Measurements from ENCODE around the gene STK10.

GRCh38 chr5:172144931-172145869 is 42.8 kb downstream of the STK10 start:
- TF ChIP-seq CTCF (IDR thresholded peaks at IDR 0.05; ENCODE audit: low read depth, low read length, missing input control): no peak
- no peak for TF ChIP-seq HNF4A (conservative IDR thresholded peaks at IDR 0.05)
- TF ChIP-seq RAD21 (IDR thresholded peaks at IDR 0.05): no peak
- no peak for TF ChIP-seq REST (IDR thresholded peaks at IDR 0.05)
- TF ChIP-seq TAF1 (conservative IDR thresholded peaks at IDR 0.05): no peak
- no peak for TF ChIP-seq YY1 (IDR thresholded peaks at IDR 0.05)
- TF ChIP-seq MAX (IDR thresholded peaks at IDR 0.05): no peak
